Osteocyte (in vitro differentiated cells): ENCODE data around the gene DTWD1. TPM values are rescaled to one million over a fixed set of nuclear protein-coding genes. Genes with fewer than 3 reads are reported as not detected.

Experiments used
- DNase-seq: peaks from one replicate; pipeline ENCODE4 v3.0.0; 2021; ENCODE audit warnings: mixed read lengths; ENCODE audit not compliant: unreplicated experiment; ENCODE audit errors: extremely low spot score
- H3K27ac Mint-ChIP-seq: one replicate; pipeline ENCODE4 v1.8.0; 2021; ENCODE audit warnings: mild to moderate bottlenecking, mixed read lengths; ENCODE audit not compliant: unreplicated experiment
- H3K27me3 Mint-ChIP-seq: one replicate; pipeline ENCODE4 v1.8.0; 2021; ENCODE audit warnings: mixed read lengths; ENCODE audit not compliant: unreplicated experiment
- H3K36me3 Mint-ChIP-seq: one replicate; pipeline ENCODE4 v1.8.0; 2021; ENCODE audit warnings: mixed read lengths; ENCODE audit not compliant: unreplicated experiment
- H3K4me1 Mint-ChIP-seq: one replicate; pipeline ENCODE4 v1.8.0; 2021; ENCODE audit warnings: mixed read lengths; ENCODE audit not compliant: unreplicated experiment
- H3K4me3 Mint-ChIP-seq: one replicate; pipeline ENCODE4 v1.8.0; 2021; ENCODE audit warnings: mild to moderate bottlenecking, moderate library complexity, mixed read lengths; ENCODE audit not compliant: unreplicated experiment
- H3K9me3 Mint-ChIP-seq: one replicate; pipeline ENCODE4 v1.8.0; 2021; ENCODE audit warnings: mixed read lengths; ENCODE audit not compliant: unreplicated experiment
- total RNA-seq: library from RNA; stranded (reverse); gene quantifications from 2 replicates; pipeline ENCODE4 v1.2.1, GENCODE V29; 2021
- TF ChIP-seq, protein P1 (sequence below): fragments of 200-600 bp; sonication (generic); IDR thresholded peaks from 2 replicates; pipeline ENCODE4 v1.5.0; 2021; ENCODE audit warnings: antibody characterized with exemption, mild to moderate bottlenecking, moderate library complexity

Gene DTWD1
- total RNA-seq, 1 donor from 2014 or later: 19.2 TPM

DNA sequence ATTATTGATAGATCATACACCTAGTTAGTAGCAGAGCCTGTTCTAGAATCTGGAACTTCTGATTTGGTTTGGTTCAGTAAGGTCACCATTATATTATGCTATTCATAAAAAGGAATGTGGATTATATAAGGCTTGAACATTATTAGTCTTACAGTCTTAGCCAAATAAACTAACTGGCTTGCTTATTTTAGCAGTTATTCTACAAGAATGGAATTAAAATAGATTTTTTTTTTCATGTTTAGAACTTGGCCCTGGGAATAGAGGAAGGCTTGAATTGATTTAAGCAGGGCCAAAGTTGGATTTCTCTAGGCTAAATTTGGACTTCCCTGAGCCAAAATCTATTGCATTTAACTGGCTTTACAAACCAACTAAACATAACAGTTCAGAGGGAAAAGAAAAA is 24.4 kb downstream of the DTWD1 start:
- Mint-ChIP-seq H3K9me3 (no peaks in the 10 kb centered on the region), H3K27me3 (no peaks in the 10 kb centered on the region), H3K36me3 (peaks cover 14% of the 10 kb centered on the region), H3K27ac (peak overlapping the region; percentile 11), H3K4me1 (peaks cover 14% of the 10 kb centered on the region), H3K4me3 (no peak overlapping the region)
- no peak for DNase-seq
- TF ChIP-seq, protein P1, sequence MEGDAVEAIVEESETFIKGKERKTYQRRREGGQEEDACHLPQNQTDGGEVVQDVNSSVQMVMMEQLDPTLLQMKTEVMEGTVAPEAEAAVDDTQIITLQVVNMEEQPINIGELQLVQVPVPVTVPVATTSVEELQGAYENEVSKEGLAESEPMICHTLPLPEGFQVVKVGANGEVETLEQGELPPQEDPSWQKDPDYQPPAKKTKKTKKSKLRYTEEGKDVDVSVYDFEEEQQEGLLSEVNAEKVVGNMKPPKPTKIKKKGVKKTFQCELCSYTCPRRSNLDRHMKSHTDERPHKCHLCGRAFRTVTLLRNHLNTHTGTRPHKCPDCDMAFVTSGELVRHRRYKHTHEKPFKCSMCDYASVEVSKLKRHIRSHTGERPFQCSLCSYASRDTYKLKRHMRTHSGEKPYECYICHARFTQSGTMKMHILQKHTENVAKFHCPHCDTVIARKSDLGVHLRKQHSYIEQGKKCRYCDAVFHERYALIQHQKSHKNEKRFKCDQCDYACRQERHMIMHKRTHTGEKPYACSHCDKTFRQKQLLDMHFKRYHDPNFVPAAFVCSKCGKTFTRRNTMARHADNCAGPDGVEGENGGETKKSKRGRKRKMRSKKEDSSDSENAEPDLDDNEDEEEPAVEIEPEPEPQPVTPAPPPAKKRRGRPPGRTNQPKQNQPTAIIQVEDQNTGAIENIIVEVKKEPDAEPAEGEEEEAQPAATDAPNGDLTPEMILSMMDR: no peak

DNA sequence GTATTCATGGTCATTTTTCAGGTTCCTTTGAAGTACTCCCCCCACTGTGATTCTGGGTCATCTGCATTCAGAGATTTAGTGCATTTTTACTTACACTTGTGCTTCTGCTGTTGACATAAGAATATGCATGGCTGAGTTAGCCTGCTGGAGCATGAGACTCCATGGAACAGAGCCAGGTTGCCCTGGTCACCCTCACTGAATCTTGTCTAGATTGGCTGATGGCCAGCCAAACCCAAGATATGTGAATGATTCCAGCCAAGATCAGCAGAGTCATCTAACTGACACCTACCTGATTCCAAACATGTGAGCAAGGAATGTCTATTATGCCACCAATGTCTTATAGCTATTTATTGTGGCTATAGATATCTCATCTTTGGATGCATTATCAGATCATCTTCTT is 25.1 kb downstream of the DTWD1 start:
- no peak for DNase-seq
- Mint-ChIP-seq H3K27ac (peak overlapping the region; percentile 11), H3K36me3 (peaks cover 12% of the 10 kb centered on the region)

DNA sequence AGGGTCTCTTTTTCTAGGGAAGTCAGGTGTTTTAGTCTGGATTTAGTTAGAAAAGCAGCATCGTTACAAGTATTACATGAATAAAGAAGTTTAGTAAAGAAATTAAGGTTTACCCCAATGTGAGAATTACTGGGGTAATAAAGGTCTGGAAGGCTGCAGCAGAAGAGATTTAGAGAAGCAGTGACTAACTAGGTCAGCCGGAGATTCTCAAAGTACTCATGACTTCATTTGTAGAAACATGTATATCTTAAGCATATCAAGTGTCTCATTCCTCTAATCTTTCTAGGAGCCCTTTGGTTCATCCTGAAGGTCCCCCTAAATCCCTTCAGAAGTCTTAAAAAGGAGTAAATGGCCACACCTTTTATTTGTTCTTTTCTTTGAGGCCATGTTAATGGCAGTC is 26.0 kb downstream of the DTWD1 start:
- TF ChIP-seq, protein P1: no peak
- H3K27me3 Mint-ChIP-seq: no peaks in the 10 kb centered on the region
- H3K27ac Mint-ChIP-seq: no peak overlapping the region
- peaks cover 12% of the 10 kb centered on the region for H3K36me3 Mint-ChIP-seq
- peaks cover 14% of the 10 kb centered on the region for H3K4me1 Mint-ChIP-seq
- H3K4me3 Mint-ChIP-seq: no peak overlapping the region
- no peak for DNase-seq
- peaks cover 8% of the 10 kb centered on the region for H3K9me3 Mint-ChIP-seq

More for the DNA sequence above, 25.1 kb downstream of the DTWD1 start:
- Mint-ChIP-seq H3K4me1 (peaks cover 14% of the 10 kb centered on the region), H3K4me3 (no peak overlapping the region), H3K27me3 (no peaks in the 10 kb centered on the region), H3K9me3 (peaks cover 4% of the 10 kb centered on the region)
- TF ChIP-seq, protein P1: no peak

DNA sequence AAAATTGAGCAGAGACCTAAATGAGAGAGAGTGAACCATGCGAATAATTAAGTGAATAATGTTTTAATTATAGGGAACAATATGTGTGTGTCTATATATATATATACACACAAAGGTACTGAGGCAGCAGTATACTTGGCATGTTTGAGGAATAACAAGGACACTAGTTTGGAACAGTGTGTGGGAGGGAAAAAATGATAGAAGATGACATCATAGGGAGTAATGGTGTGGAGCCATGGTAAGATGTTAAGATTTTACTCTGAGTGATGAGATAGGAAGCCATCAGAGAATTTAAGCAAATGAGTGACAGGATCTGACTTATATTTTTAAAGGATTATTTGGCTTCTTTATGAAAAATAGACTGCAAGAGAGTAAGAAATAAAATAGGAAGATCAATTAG is 29.1 kb downstream of the DTWD1 start:
- Mint-ChIP-seq H3K27me3 (no peaks in the 10 kb centered on the region), H3K4me1 (peaks cover 12% of the 10 kb centered on the region), H3K9me3 (peaks cover 24% of the 10 kb centered on the region), H3K36me3 (peaks cover 5% of the 10 kb centered on the region), H3K27ac (no peak overlapping the region), H3K4me3 (no peak overlapping the region)
- DNase-seq: no peak
- TF ChIP-seq, protein P1: no peak

DNA sequence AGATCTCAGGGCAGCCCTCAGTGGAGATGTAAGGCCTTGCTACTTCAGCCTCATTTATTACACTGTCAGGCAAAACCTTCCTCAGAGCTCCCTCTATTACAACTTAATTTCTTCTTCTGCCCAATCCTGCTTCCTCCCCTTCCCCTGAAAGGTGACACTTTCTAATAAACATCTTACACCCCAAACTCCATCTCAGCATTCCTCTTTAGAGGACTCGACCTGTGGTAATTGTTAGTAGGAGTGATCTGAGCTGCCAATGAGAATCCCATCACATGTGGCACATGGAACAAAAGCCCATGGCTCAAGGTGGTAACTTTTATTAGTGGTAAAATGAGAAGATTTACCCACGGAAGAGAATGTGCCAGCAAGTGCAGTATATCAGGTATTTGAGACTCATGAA is 29.8 kb downstream of the DTWD1 start:
- Mint-ChIP-seq H3K27ac (no peak overlapping the region), H3K4me3 (no peak overlapping the region), H3K27me3 (no peaks in the 10 kb centered on the region), H3K4me1 (peaks cover 7% of the 10 kb centered on the region), H3K36me3 (peaks cover 5% of the 10 kb centered on the region), H3K9me3 (peaks cover 24% of the 10 kb centered on the region)
- DNase-seq: no peak
- TF ChIP-seq, protein P1: no peak
